Measurements from ENCODE around the gene CHST9.

- TF ChIP-seq CTCF (IDR thresholded peaks at IDR 0.05; ENCODE audit: borderline replicate concordance, extremely low read depth, low read length, poor library complexity, severe bottlenecking) (no peak), EZH2 (IDR thresholded peaks at IDR 0.05; ENCODE audit: borderline replicate concordance, low read depth, low read length, severe bottlenecking) (no peak)
Measured at GRCh38 chr18:27175914-27176313, 9.2 kb downstream of the CHST9 start.

All from DND-41 (cell line).